Measurements from ENCODE around the gene TMEM129. TPM values are rescaled to one million over a fixed set of nuclear protein-coding genes. Genes with fewer than 3 reads are reported as not detected.

Gene TMEM129
- total and polyA plus RNA-seq, 10 of the 15 experiments (the other 5 are each of a cell fraction or from before 2014, with no cell fraction given), result 0.19 to 24.9 (median 13.2) TPM

DNA sequence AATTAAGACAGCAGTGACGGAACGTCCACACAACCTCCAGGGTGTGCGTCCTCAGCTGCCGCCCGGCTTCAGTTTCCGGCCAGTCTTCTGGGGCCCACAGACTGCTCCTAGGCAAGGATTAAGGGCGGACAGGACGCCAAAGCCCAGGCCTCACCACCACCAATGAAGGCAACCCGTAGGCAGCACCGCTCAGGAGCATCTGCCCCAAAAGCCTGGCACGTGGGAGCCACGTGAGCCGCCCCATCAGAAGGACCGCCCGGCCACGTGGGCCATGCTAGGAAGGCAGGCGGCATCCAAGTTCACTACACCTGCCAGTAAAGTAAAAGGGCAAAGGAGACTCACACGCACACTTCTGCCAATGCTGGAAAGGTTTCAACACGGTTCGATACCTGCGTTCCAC is 51.3 kb downstream of the TMEM129 start:
- DNase-seq (ENCODE audit: low read depth, low spot score), result no peak
- ATAC-seq, result no peak

DNA sequence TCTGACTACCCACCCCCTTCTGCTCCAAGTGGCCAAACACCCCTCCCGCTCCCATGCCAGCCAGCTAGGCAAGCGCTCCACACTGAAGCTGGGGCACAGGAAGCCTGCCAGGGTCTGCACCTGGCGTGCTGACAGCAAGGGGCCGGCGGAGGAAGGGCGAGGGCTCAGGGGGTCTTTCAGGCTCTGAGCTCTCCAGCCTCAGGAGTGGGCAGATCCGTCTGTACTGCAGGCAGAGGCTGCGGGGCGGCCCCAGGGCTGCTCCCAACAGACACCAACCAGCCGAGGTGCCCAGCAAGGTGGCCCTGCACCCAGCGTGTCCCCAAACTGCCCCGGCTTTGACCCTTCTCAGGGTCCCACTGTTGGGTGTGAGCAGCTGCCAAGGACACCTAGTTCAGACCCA is 51.9 kb downstream of the TMEM129 start:
- no peak for FAIRE-seq
- ChIA-PET CTCF (no interaction called here), POLR2A (no interaction called here), SMC1A (ENCODE audit: uncharacterized antibody, unreplicated experiment) (no interaction called here), RAD21 (ENCODE audit: unreplicated experiment) (no interaction called here)
- 52% methylated on average over 12 of the region's 12 CpGs for WGBS (ENCODE audit: insufficient coverage, insufficient replicate concordance, low lambda C conversion rate, missing lambda C conversion rate)
- no peaks in the 10 kb centered on the region for H3K79me2 ChIP-seq (ENCODE audit: control insufficient read depth, insufficient read depth, low read length)
- no peak for ATAC-seq
- intact Hi-C loops (cut with micrococcal nuclease; ENCODE audit: unreplicated experiment) (no loop called here), in situ Hi-C loops (cut with MboI) (no loop called here)
- H3K4me2 ChIP-seq (ENCODE audit: control insufficient read depth, insufficient read depth), result no peak overlapping the region
- H3K27me3 ChIP-seq (replicated peaks in 1 of 2; ENCODE audit: control insufficient read depth in 2 of 2, insufficient read depth in 2 of 2, low read length in 1 of 2), result no peaks in the 10 kb centered on the region
- H4K20me1 ChIP-seq (ENCODE audit: control insufficient read depth, insufficient read depth), result no peaks in the 10 kb centered on the region
- H3K4me1 ChIP-seq (ENCODE audit: control insufficient read depth, insufficient read depth, low read length), result no peaks in the 10 kb centered on the region
- H3K36me3 ChIP-seq (ENCODE audit: control insufficient read depth in 2 of 2, insufficient read depth in 2 of 2, low read length in 1 of 2), result no peaks in the 10 kb centered on the region
- no peak overlapping the region for H3K27ac ChIP-seq (ENCODE audit: control insufficient read depth, insufficient read depth)
- H2AFZ ChIP-seq (ENCODE audit: control insufficient read depth, low read depth, low read length), result no peak overlapping the region
- no peaks in the 10 kb centered on the region for H3K9me3 ChIP-seq (replicated peaks; ENCODE audit: control insufficient read depth, insufficient read depth, low read length)
- no peak for DNase-seq (ENCODE audit: low read depth, low spot score)
- BruUV-seq (replicated peaks), result no TSS peak
- no peak overlapping the region for H3K9ac ChIP-seq (ENCODE audit: control insufficient read depth, insufficient read depth, low read length)
- H3K4me3 ChIP-seq, result no peak overlapping the region
- TF ChIP-seq, protein P1, sequence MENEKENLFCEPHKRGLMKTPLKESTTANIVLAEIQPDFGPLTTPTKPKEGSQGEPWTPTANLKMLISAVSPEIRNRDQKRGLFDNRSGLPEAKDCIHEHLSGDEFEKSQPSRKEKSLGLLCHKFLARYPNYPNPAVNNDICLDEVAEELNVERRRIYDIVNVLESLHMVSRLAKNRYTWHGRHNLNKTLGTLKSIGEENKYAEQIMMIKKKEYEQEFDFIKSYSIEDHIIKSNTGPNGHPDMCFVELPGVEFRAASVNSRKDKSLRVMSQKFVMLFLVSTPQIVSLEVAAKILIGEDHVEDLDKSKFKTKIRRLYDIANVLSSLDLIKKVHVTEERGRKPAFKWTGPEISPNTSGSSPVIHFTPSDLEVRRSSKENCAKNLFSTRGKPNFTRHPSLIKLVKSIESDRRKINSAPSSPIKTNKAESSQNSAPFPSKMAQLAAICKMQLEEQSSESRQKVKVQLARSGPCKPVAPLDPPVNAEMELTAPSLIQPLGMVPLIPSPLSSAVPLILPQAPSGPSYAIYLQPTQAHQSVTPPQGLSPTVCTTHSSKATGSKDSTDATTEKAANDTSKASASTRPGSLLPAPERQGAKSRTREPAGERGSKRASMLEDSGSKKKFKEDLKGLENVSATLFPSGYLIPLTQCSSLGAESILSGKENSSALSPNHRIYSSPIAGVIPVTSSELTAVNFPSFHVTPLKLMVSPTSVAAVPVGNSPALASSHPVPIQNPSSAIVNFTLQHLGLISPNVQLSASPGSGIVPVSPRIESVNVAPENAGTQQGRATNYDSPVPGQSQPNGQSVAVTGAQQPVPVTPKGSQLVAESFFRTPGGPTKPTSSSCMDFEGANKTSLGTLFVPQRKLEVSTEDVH (IDR thresholded peaks at IDR 0.05; ENCODE audit: low read depth, partially characterized antibody), result no peak
- TF ChIP-seq SUPT20H (IDR thresholded peaks at IDR 0.05; ENCODE audit: borderline replicate concordance, control insufficient read depth, low read depth, low read length), result no peak
- no peak for TF ChIP-seq TARDBP (IDR thresholded peaks at IDR 0.05; ENCODE audit: borderline replicate concordance)
- no peak for TF ChIP-seq EGR1 (IDR thresholded peaks at IDR 0.05; ENCODE audit: borderline replicate concordance in 1 of 2, low read depth in 2 of 2, low read length in 2 of 2)
- TF ChIP-seq MYC (IDR thresholded peaks at IDR 0.05; ENCODE audit: insufficient read depth, insufficient read length, insufficient replicate concordance, low read length, severe bottlenecking), result no peak
- no peak for TF ChIP-seq MXI1 (IDR thresholded peaks at IDR 0.05; ENCODE audit: low read depth, low read length)
- TF ChIP-seq SP1 (IDR thresholded peaks at IDR 0.05; ENCODE audit: low read depth, low read length), result no peak
- TF ChIP-seq PML (IDR thresholded peaks at IDR 0.05; ENCODE audit: low read length), result no peak
- TF ChIP-seq POLR2AphosphoS2 (IDR thresholded peaks at IDR 0.05; ENCODE audit: low read depth, low read length), result no peak

More for the DNA sequence above, 51.3 kb downstream of the TMEM129 start:
- RAD21 ChIA-PET (ENCODE audit: unreplicated experiment), result no interaction called here
- Histone ChIP-seq H4K20me1 (ENCODE audit: control insufficient read depth, insufficient read depth) (no peaks in the 10 kb centered on the region), H3K27me3 (replicated peaks in 1 of 2; ENCODE audit: control insufficient read depth in 2 of 2, insufficient read depth in 2 of 2, low read length in 1 of 2) (no peaks in the 10 kb centered on the region), H3K9me3 (replicated peaks; ENCODE audit: control insufficient read depth, insufficient read depth, low read length) (no peaks in the 10 kb centered on the region), H3K4me2 (ENCODE audit: control insufficient read depth, insufficient read depth) (no peak overlapping the region), H3K79me2 (ENCODE audit: control insufficient read depth, insufficient read depth, low read length) (no peaks in the 10 kb centered on the region), H3K27ac (ENCODE audit: control insufficient read depth, insufficient read depth) (no peak overlapping the region), H3K9ac (ENCODE audit: control insufficient read depth, insufficient read depth, low read length) (no peak overlapping the region), H3K4me1 (ENCODE audit: control insufficient read depth, insufficient read depth, low read length) (no peaks in the 10 kb centered on the region), H3K36me3 (ENCODE audit: control insufficient read depth in 2 of 2, insufficient read depth in 2 of 2, low read length in 1 of 2) (no peaks in the 10 kb centered on the region), H2AFZ (ENCODE audit: control insufficient read depth, low read depth, low read length) (no peak overlapping the region), H3K4me3 (no peak overlapping the region)
- FAIRE-seq, result no peak
- in situ Hi-C loops (cut with MboI) (no loop called here), intact Hi-C loops (cut with micrococcal nuclease; ENCODE audit: unreplicated experiment) (no loop called here)
- SMC1A ChIA-PET (ENCODE audit: uncharacterized antibody, unreplicated experiment), result no interaction called here
- 72% methylated on average over 21 of the region's 21 CpGs for WGBS (ENCODE audit: insufficient coverage, insufficient replicate concordance, low lambda C conversion rate, missing lambda C conversion rate)
- CTCF ChIA-PET, result no interaction called here
- no peak for TF ChIP-seq ZNF384 (IDR thresholded peaks at IDR 0.05; ENCODE audit: borderline replicate concordance, low read depth, low read length)
- no peak for TF ChIP-seq ZSCAN29 (IDR thresholded peaks at IDR 0.05)
- TF ChIP-seq, protein P2, sequence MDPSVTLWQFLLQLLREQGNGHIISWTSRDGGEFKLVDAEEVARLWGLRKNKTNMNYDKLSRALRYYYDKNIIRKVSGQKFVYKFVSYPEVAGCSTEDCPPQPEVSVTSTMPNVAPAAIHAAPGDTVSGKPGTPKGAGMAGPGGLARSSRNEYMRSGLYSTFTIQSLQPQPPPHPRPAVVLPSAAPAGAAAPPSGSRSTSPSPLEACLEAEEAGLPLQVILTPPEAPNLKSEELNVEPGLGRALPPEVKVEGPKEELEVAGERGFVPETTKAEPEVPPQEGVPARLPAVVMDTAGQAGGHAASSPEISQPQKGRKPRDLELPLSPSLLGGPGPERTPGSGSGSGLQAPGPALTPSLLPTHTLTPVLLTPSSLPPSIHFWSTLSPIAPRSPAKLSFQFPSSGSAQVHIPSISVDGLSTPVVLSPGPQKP (IDR thresholded peaks at IDR 0.05; ENCODE audit: low read depth, low read length), result no peak
- TF ChIP-seq TCF12 (IDR thresholded peaks at IDR 0.05; ENCODE audit: low read depth, low read length), result no peak
- no peak for TF ChIP-seq MXI1 (IDR thresholded peaks at IDR 0.05; ENCODE audit: low read depth, low read length)
- TF ChIP-seq IRF4 (IDR thresholded peaks at IDR 0.05; ENCODE audit: low read depth, low read length), result no peak
- TF ChIP-seq MTA3 (IDR thresholded peaks at IDR 0.05; ENCODE audit: borderline replicate concordance, low read length), result no peak
- TF ChIP-seq POLR2A (IDR thresholded peaks at IDR 0.05; ENCODE audit: low read depth, low read length), result no peak
- POLR2A ChIA-PET, result no interaction called here
- no TSS peak for BruUV-seq (replicated peaks)

Measured in GM12878 (cell line).